Measurements from ENCODE around the gene FCN1. TPM values are rescaled to one million over a fixed set of nuclear protein-coding genes. Genes with fewer than 3 reads are reported as not detected.

FCN1 gene
- total and polyA plus RNA-seq, 2 of the 8 experiments (the other 6 are each of a cell fraction or from before 2014, with no cell fraction given) = not detected

- Histone ChIP-seq H3K23me2 (ENCODE audit: low read depth, low read length) (peaks cover 7% of the 10 kb centered on the region; the same call in 1 of the 2 replicates), H3K4me1 (replicated peaks in 1 of 4; ENCODE audit: control insufficient read depth in 3 of 4, insufficient read depth in 4 of 4, low read length in 3 of 4) (no peaks in the 10 kb centered on the region), H4K5ac (ENCODE audit: insufficient read length, low read depth, low read length) (no peak overlapping the region), H2AFZ (ENCODE audit: low read length) (no peak overlapping the region), H3K23ac (ENCODE audit: insufficient read length) (no peak overlapping the region), H2BK5ac (ENCODE audit: low read depth, low read length) (no peak overlapping the region), H3K4me3 (ENCODE audit: extremely low read depth in 1 of 4, insufficient read depth in 2 of 4, low read depth in 3 of 4, low read length in 4 of 4) (no peak overlapping the region), H3K36me3 (ENCODE audit: control insufficient read depth in 2 of 4, insufficient read depth in 4 of 4, low read length in 3 of 4) (no peaks in the 10 kb centered on the region), H4K91ac (replicated peaks; ENCODE audit: insufficient read length, low read length) (no peak overlapping the region), H2BK12ac (ENCODE audit: low read depth, low read length) (no peak overlapping the region), H3K18ac (ENCODE audit: extremely low read depth, low read length) (no peak overlapping the region), H3K79me1 (ENCODE audit: low read depth, low read length) (no peaks in the 10 kb centered on the region), H3K9ac (replicated peaks in 1 of 4; ENCODE audit: extremely low read depth in 1 of 4, low read depth in 3 of 4, low read length in 3 of 4) (no peak overlapping the region), H3K56ac (replicated peaks; ENCODE audit: insufficient read length, low read depth, low read length) (no peak overlapping the region), H4K8ac (ENCODE audit: extremely low read depth, insufficient read depth, low read length) (no peak overlapping the region), H3K27me3 (replicated peaks in 1 of 4; ENCODE audit: control insufficient read depth in 3 of 4, extremely low read depth in 1 of 4, insufficient read depth in 3 of 4, low read length in 3 of 4) (no peaks in the 10 kb centered on the region), H3K27ac (ENCODE audit: low read depth, low read length) (no peak overlapping the region), H2BK15ac (ENCODE audit: low read length) (no peak overlapping the region), H3K79me2 (ENCODE audit: control insufficient read depth in 1 of 2, insufficient read depth in 2 of 2, low read length in 2 of 2) (no peaks in the 10 kb centered on the region), H3K4ac (replicated peaks; ENCODE audit: insufficient read length, low read depth, low read length) (no peak overlapping the region), H3K14ac (ENCODE audit: insufficient read length) (no peak overlapping the region), H4K20me1 (replicated peaks in 1 of 2; ENCODE audit: control insufficient read depth in 1 of 2, insufficient read depth in 2 of 2, low read length in 2 of 2) (peaks cover 0 to 2% of the 10 kb centered on the region in 2 experiments), H3K4me2 (ENCODE audit: insufficient read depth in 1 of 2, low read depth in 2 of 2, low read length in 2 of 2) (no peak overlapping the region), H2BK120ac (replicated peaks; ENCODE audit: low read depth, low read length) (no peak overlapping the region), H3K9me3 (ENCODE audit: insufficient read depth in 2 of 2, low read depth in 1 of 2, low read length in 1 of 2) (no peaks in the 10 kb centered on the region), H2AK5ac (ENCODE audit: low read depth, low read length) (no peak overlapping the region), H2BK20ac (ENCODE audit: low read length) (no peak overlapping the region)
- ChIA-PET CTCF (ENCODE audit: partially characterized antibody) (interaction anchor here (1.2 kb wide), 1 partner anchor 9 kb away, joined by 3 read pairs; no protein-coding TSS in a partner anchor), POLR2A (ENCODE audit: partially characterized antibody) (no interaction called here)
- DNase-seq (ENCODE audit: low read depth in 1 of 2, low spot score in 2 of 2) = no peak
- TF ChIP-seq NANOG (IDR thresholded peaks at IDR 0.05; ENCODE audit: insufficient read depth, low read depth, low read length, poor library complexity, severe bottlenecking) (no peak), TCF12 (IDR thresholded peaks at IDR 0.05; ENCODE audit: low read depth, low read length) (no peak), CHD1 (IDR thresholded peaks at IDR 0.05; ENCODE audit: low read depth, low read length) (no peak), RBBP5 (IDR thresholded peaks at IDR 0.05; ENCODE audit: borderline replicate concordance, low read depth, low read length) (no peak), BCL11A (IDR thresholded peaks at IDR 0.05; ENCODE audit: low read depth in 2 of 2, low read length in 2 of 2) (no peak), CHD2 (IDR thresholded peaks at IDR 0.05; ENCODE audit: low read length) (no peak), CREB1 (IDR thresholded peaks at IDR 0.05) (no peak), NRF1 (IDR thresholded peaks at IDR 0.05; ENCODE audit: low read depth, low read length) (no peak), EZH2 (IDR thresholded peaks at IDR 0.05; ENCODE audit: low read depth, low read length, severe bottlenecking) (no peak)
- TF ChIP-seq, protein P1, sequence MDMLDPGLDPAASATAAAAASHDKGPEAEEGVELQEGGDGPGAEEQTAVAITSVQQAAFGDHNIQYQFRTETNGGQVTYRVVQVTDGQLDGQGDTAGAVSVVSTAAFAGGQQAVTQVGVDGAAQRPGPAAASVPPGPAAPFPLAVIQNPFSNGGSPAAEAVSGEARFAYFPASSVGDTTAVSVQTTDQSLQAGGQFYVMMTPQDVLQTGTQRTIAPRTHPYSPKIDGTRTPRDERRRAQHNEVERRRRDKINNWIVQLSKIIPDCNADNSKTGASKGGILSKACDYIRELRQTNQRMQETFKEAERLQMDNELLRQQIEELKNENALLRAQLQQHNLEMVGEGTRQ (IDR thresholded peaks at IDR 0.05; ENCODE audit: low read length) = no peak
- 86% methylated on average over 2 of the region's 2 CpGs; no CpG with 5 or more reads in 1 of the 2 experiments for WGBS, 2 experiments (ENCODE audit: extremely low coverage in 1 of 2, insufficient coverage in 1 of 2, insufficient read length in 1 of 2, insufficient replicate concordance in 2 of 2, low coverage in 1 of 2, low lambda C conversion rate in 2 of 2, missing lambda C conversion rate in 1 of 2)
- FAIRE-seq = no peak
These were observed 40.2 kb upstream of the FCN1 start for GRCh38 chr9:134957945-134958227.

Measured in H1 (cell line).